GM18873 (cell line): ENCODE results near the gene ZGPAT.
"Not testable (repeated sequence)": the region's sequence is repeated elsewhere in the genome, so short reads cannot be mapped to it uniquely, and the experiment has no call there.

Experiments
- ATAC-seq: cut with Tn5 transposase; IDR thresholded peaks from one replicate; pipeline ENCODE4 v1.9.1; 2021; ENCODE audit warnings: mild to moderate bottlenecking, moderate library complexity, moderate number of reproducible peaks; ENCODE audit not compliant: unreplicated experiment, low FRiP score

The ZGPAT gene

GRCh38 chr20:63707558-63708300, at the start of gene ZGPAT, which contains the start of gene ARFRP1:
ZGPAT (plus strand) TSS chr20:63708039; CDS start chr20:63708581, 542 bp downstream.
ARFRP1 (minus strand) TSS chr20:63707976; CDS start chr20:63707091, 885 bp downstream.
- ATAC-seq: peak; percentile 48

GRCh38 chr20:63658749-63659187, 49.1 kb upstream of the ZGPAT start:
- peak; percentile 22 for ATAC-seq

- ATAC-seq: no peak
Measured at GRCh38 chr20:63659370-63659769, 48.5 kb upstream of the ZGPAT start.

GRCh38 chr20:63660174-63660573, 47.7 kb upstream of the ZGPAT start:
- not testable (repeated sequence) for ATAC-seq

- no peak for ATAC-seq
Measured at GRCh38 chr20:63660622-63661021, 47.2 kb upstream of the ZGPAT start.

GRCh38 chr20:63661108-63661507, 46.7 kb upstream of the ZGPAT start:
- no peak for ATAC-seq

GRCh38 chr20:63661959-63662812, 45.7 kb upstream of the ZGPAT start:
- no peak for ATAC-seq

- no peak for ATAC-seq
Measured at GRCh38 chr20:63662813-63663189, 45.0 kb upstream of the ZGPAT start.

- no peak for ATAC-seq
Measured at GRCh38 chr20:63663332-63664066, 44.3 kb upstream of the ZGPAT start.

- ATAC-seq: no peak
Measured at GRCh38 chr20:63664143-63664851, 43.5 kb upstream of the ZGPAT start.

GRCh38 chr20:63664861-63665594, 42.8 kb upstream of the ZGPAT start:
- ATAC-seq: no peak

GRCh38 chr20:63665708-63666107, 42.1 kb upstream of the ZGPAT start:
- ATAC-seq: no peak

GRCh38 chr20:63667858-63668257, 40.0 kb upstream of the ZGPAT start:
- ATAC-seq: no peak

GRCh38 chr20:63668351-63668750, 39.5 kb upstream of the ZGPAT start:
- ATAC-seq: no peak

GRCh38 chr20:63671695-63672094, 36.1 kb upstream of the ZGPAT start:
- ATAC-seq: not testable (repeated sequence)

GRCh38 chr20:63672666-63673065, 35.2 kb upstream of the ZGPAT start:
- ATAC-seq: no peak

- no peak for ATAC-seq
Measured at GRCh38 chr20:63673951-63674350, 33.9 kb upstream of the ZGPAT start.

- no peak for ATAC-seq
Measured at GRCh38 chr20:63675681-63676368, 32.0 kb upstream of the ZGPAT start.

- ATAC-seq: no peak
Measured at GRCh38 chr20:63678071-63678470, 29.8 kb upstream of the ZGPAT start.
